ENCODE data around the gene GAS2L1.

GAS2L1 gene

GRCh38 chr22:29275819-29276565 lies 30.5 kb upstream of the GAS2L1 start:
- peak; percentile 74 for DNase-seq (ENCODE audit: low spot score)

GRCh38 chr22:29277927-29278326 lies 28.5 kb upstream of the GAS2L1 start:
- DNase-seq (ENCODE audit: low spot score): no peak

- no peak for DNase-seq (ENCODE audit: low spot score)
Observed at GRCh38 chr22:29284196-29284595, 22.3 kb upstream of the GAS2L1 start.

GRCh38 chr22:29288837-29289236 lies 17.6 kb upstream of the GAS2L1 start:
- no peak for DNase-seq (ENCODE audit: low spot score)

GRCh38 chr22:29290061-29290460 lies 16.4 kb upstream of the GAS2L1 start:
- no peak for DNase-seq (ENCODE audit: low spot score)

GRCh38 chr22:29291215-29291614 lies 15.2 kb upstream of the GAS2L1 start:
- no peak for DNase-seq (ENCODE audit: low spot score)

GRCh38 chr22:29292379-29292778 lies 14.1 kb upstream of the GAS2L1 start:
- DNase-seq (ENCODE audit: low spot score): no peak

GRCh38 chr22:29298641-29299040 lies 7.8 kb upstream of the GAS2L1 start:
- DNase-seq (ENCODE audit: low spot score): no peak

GRCh38 chr22:29299136-29299900 lies 7.1 kb upstream of the GAS2L1 start:
- DNase-seq (ENCODE audit: low spot score): no peak

- no peak for DNase-seq (ENCODE audit: low spot score)
Observed at GRCh38 chr22:29300467-29300806, 6.0 kb upstream of the GAS2L1 start.

- DNase-seq (ENCODE audit: low spot score): no peak
Observed at GRCh38 chr22:29300807-29301601, 5.4 kb upstream of the GAS2L1 start.

GRCh38 chr22:29301716-29302401 lies 4.6 kb upstream of the GAS2L1 start:
- DNase-seq (ENCODE audit: low spot score): no peak

- DNase-seq (ENCODE audit: low spot score): no peak
Observed at GRCh38 chr22:29302402-29302680, 4.1 kb upstream of the GAS2L1 start.

GRCh38 chr22:29302681-29303465 lies 3.6 kb upstream of the GAS2L1 start:
- no peak for DNase-seq (ENCODE audit: low spot score)

GRCh38 chr22:29305836-29306174 lies 645 bp upstream of the GAS2L1 start:
- no peak for DNase-seq (ENCODE audit: low spot score)

GRCh38 chr22:29306835-29307595 lies 565 bp downstream of the GAS2L1 start:
- peak; percentile 98 for DNase-seq (ENCODE audit: low spot score)

- peak; percentile 75 for DNase-seq (ENCODE audit: low spot score)
Observed at GRCh38 chr22:29307596-29308147, 1.2 kb downstream of the GAS2L1 start.

GRCh38 chr22:29308148-29308790 lies 1.8 kb downstream of the GAS2L1 start:
- DNase-seq (ENCODE audit: low spot score): no peak

- DNase-seq (ENCODE audit: low spot score): peak; percentile 40
Observed at GRCh38 chr22:29308791-29309262, 2.4 kb downstream of the GAS2L1 start.
